ENCODE measurements around the gene MEAK7.

DNA sequence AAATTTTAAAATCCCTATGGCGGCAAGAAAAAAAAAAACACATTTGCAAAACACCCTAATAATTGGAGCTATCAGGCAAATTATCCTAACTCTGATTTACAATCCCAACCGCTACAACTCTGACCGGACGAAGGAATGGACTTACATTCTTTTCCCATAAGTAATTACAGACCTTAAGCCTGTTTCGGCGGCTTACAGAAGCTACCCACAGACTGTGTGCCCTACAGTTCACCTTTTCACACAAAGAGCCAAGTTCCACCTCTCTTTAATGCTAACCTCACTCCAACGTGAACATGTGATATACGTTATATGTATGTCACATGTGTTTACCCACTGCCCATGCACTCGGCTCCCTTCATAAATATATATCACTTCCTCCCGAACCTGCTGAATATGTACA is 8.7 kb upstream of the MEAK7 start:
- TF ChIP-seq, protein P1, sequence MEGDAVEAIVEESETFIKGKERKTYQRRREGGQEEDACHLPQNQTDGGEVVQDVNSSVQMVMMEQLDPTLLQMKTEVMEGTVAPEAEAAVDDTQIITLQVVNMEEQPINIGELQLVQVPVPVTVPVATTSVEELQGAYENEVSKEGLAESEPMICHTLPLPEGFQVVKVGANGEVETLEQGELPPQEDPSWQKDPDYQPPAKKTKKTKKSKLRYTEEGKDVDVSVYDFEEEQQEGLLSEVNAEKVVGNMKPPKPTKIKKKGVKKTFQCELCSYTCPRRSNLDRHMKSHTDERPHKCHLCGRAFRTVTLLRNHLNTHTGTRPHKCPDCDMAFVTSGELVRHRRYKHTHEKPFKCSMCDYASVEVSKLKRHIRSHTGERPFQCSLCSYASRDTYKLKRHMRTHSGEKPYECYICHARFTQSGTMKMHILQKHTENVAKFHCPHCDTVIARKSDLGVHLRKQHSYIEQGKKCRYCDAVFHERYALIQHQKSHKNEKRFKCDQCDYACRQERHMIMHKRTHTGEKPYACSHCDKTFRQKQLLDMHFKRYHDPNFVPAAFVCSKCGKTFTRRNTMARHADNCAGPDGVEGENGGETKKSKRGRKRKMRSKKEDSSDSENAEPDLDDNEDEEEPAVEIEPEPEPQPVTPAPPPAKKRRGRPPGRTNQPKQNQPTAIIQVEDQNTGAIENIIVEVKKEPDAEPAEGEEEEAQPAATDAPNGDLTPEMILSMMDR (IDR thresholded peaks at IDR 0.05): no peak
- no peak for TF ChIP-seq POLR2A (IDR thresholded peaks at IDR 0.05)

Measured in testis (tissue), 2 donors.